Hepatocyte (in vitro differentiated cells): ENCODE measurements around the gene NFIA. TPM values are rescaled to one million over a fixed set of nuclear protein-coding genes. Genes with fewer than 3 reads are reported as not detected.

Source experiments
- DNase-seq: peaks from one replicate; pipeline ENCODE4 v3.0.0-alpha.2; 2016; ENCODE audit warnings: low spot score
- H2AFZ ChIP-seq: fragments of 200-600 bp; sonication (generic); 2 replicates; pipeline ENCODE4 v1.6.0; 2016; ENCODE audit warnings: antibody characterized with exemption, mild to moderate bottlenecking
- H3K27ac ChIP-seq: fragments of 200-600 bp; sonication (generic); 2 replicates; pipeline ENCODE4 v1.5.1; 2016; ENCODE audit warnings: mild to moderate bottlenecking
- H3K27me3 ChIP-seq: fragments of 200-600 bp; sonication (generic); 2 replicates; pipeline ENCODE4 v1.6.1; 2016
- H3K36me3 ChIP-seq: fragments of 200-600 bp; sonication (generic); replicated peaks from 2 replicates; pipeline ENCODE4 v1.5.1; 2016; ENCODE audit warnings: low read depth; ENCODE audit not compliant: insufficient read depth
- H3K4me1 ChIP-seq: fragments of 200-600 bp; sonication (generic); 2 replicates; pipeline ENCODE4 v1.5.1; 2016; ENCODE audit warnings: mild to moderate bottlenecking, moderate library complexity; ENCODE audit not compliant: insufficient read depth
- H3K4me2 ChIP-seq: fragments of 200-600 bp; sonication (generic); 2 replicates; pipeline ENCODE4 v1.6.0; 2016
- H3K4me3 ChIP-seq: fragments of 200-600 bp; sonication (generic); 2 replicates; pipeline ENCODE4 v1.5.1; 2016; ENCODE audit warnings: mild to moderate bottlenecking
- H3K79me2 ChIP-seq: fragments of 200-600 bp; sonication (generic); 2 replicates; pipeline ENCODE4 v1.6.0; 2017; ENCODE audit warnings: mild to moderate bottlenecking
- H3K9me2 ChIP-seq: fragments of 200-600 bp; sonication (generic); replicated peaks from 2 replicates; pipeline ENCODE4 v1.6.0; 2017; ENCODE audit warnings: mild to moderate bottlenecking; ENCODE audit not compliant: insufficient read depth
- H3K9me3 ChIP-seq: fragments of 200-600 bp; sonication (generic); 2 replicates; pipeline ENCODE4 v1.5.1; 2016; ENCODE audit warnings: low read depth, mild to moderate bottlenecking
- H4K20me1 ChIP-seq: fragments of 200-600 bp; sonication (generic); 2 replicates; pipeline ENCODE4 v1.6.0; 2016; ENCODE audit warnings: mild to moderate bottlenecking; ENCODE audit not compliant: insufficient read depth, poor library complexity, severe bottlenecking
- CTCF ChIP-seq: fragments of 200-600 bp; sonication (generic); IDR thresholded peaks from 2 replicates; pipeline ENCODE4 v1.5.1; 2016; ENCODE audit warnings: antibody characterized with exemption, mild to moderate bottlenecking; ENCODE audit not compliant: poor library complexity
- EZH2 ChIP-seq: fragments of 200-600 bp; sonication (generic); IDR thresholded peaks from 2 replicates; pipeline ENCODE4 v1.6.1; 2016; ENCODE audit warnings: antibody characterized with exemption, mild to moderate bottlenecking, borderline replicate concordance
- EZH2phosphoT487 ChIP-seq: fragments of 200-600 bp; sonication (generic); IDR thresholded peaks from one replicate; pipeline ENCODE4 v1.6.1; 2018; ENCODE audit warnings: antibody characterized with exemption, mild to moderate bottlenecking, low read depth, moderate library complexity; ENCODE audit not compliant: unreplicated experiment, severe bottlenecking
- WGBS: methylation state at CpG from one replicate; pipeline ENCODE4 v1.1.6; 2016; ENCODE audit warnings: low lambda C conversion rate; ENCODE audit errors: missing lambda C conversion rate; 5-methylcytosine and 5-hydroxymethylcytosine counted together
- polyA plus RNA-seq: library from polyadenylated mRNA; unstranded; fragments of >200 nt; fragmentation: Nextera tagmentation; extraction: Ambion mirVana; gene quantifications from 2 replicates; pipeline ENCODE4 v1.2.1, GENCODE V29; 2016
- total RNA-seq: library from RNA; depleted of rRNA; stranded (reverse); fragments of >200 nt; gene quantifications from 2 replicates; pipeline ENCODE4 v1.2.3, GENCODE V29; 2014

NFIA gene
- total and polyA plus RNA-seq, 2 experiments from 2014 or later, result 15.1 to 18.2 TPM

- H3K79me2 ChIP-seq, result peaks cover 50% of the 10 kb centered on the region
- no peaks in the 10 kb centered on the region for H4K20me1 ChIP-seq
- H3K36me3 ChIP-seq, result no peaks in the 10 kb centered on the region
- H3K9me3 ChIP-seq, result no peaks in the 10 kb centered on the region
- no peaks in the 10 kb centered on the region for H3K27me3 ChIP-seq
- H3K9me2 ChIP-seq, result no peaks in the 10 kb centered on the region
- DNase-seq, result peak; percentile 48
- peak overlapping the region; percentile 71 for H3K27ac ChIP-seq
- TF ChIP-seq EZH2phosphoT487, result no peak
- TF ChIP-seq CTCF, result no peak
- TF ChIP-seq EZH2, result no peak
- H3K4me3 ChIP-seq, result no peak overlapping the region
- peak overlapping the region; percentile 14 for H2AFZ ChIP-seq
- peak overlapping the region; percentile 53 for H3K4me2 ChIP-seq
- peaks cover 34% of the 10 kb centered on the region for H3K4me1 ChIP-seq
- 18% methylated on average over 3 of the region's 3 CpGs for WGBS
Measured at GRCh38 chr1:61157468-61157987, 75.2 kb downstream of the NFIA start.

- H2AFZ ChIP-seq, result no peak overlapping the region
- TF ChIP-seq EZH2 (no peak), EZH2phosphoT487 (no peak), CTCF (no peak)
- WGBS, result 64% methylated on average over 3 of the region's 3 CpGs
- H3K9me2 ChIP-seq, result no peaks in the 10 kb centered on the region
- H3K4me2 ChIP-seq, result no peak overlapping the region
- H3K27me3 ChIP-seq, result no peaks in the 10 kb centered on the region
- H4K20me1 ChIP-seq, result no peaks in the 10 kb centered on the region
- peak overlapping the region; percentile 71 for H3K27ac ChIP-seq
- no peaks in the 10 kb centered on the region for H3K9me3 ChIP-seq
- DNase-seq, result no peak
- peaks cover 25% of the 10 kb centered on the region for H3K4me1 ChIP-seq
- H3K4me3 ChIP-seq, result no peak overlapping the region
- no peaks in the 10 kb centered on the region for H3K36me3 ChIP-seq
- H3K79me2 ChIP-seq, result peaks cover 50% of the 10 kb centered on the region
Measured at GRCh38 chr1:61158591-61158990, 76.2 kb downstream of the NFIA start.

- WGBS, result 92% methylated on average over 4 of the region's 4 CpGs
Measured at GRCh38 chr1:61160526-61160925, 78.2 kb downstream of the NFIA start.

More at GRCh38 chr1:61160526-61160925, 78.2 kb downstream of the NFIA start:
- H2AFZ ChIP-seq, result no peak overlapping the region
- H3K27me3 ChIP-seq, result no peaks in the 10 kb centered on the region
- no peaks in the 10 kb centered on the region for H3K9me2 ChIP-seq
- TF ChIP-seq EZH2, result no peak
- TF ChIP-seq EZH2phosphoT487, result no peak
- no peak for TF ChIP-seq CTCF
- H3K27ac ChIP-seq, result no peak overlapping the region
- peaks cover 47% of the 10 kb centered on the region for H3K79me2 ChIP-seq
- H3K4me1 ChIP-seq, result peaks cover 25% of the 10 kb centered on the region
- H3K9me3 ChIP-seq, result no peaks in the 10 kb centered on the region
- no peaks in the 10 kb centered on the region for H4K20me1 ChIP-seq
- H3K4me3 ChIP-seq, result no peak overlapping the region
- no peak for DNase-seq
- no peaks in the 10 kb centered on the region for H3K36me3 ChIP-seq
- no peak overlapping the region for H3K4me2 ChIP-seq
